GM18867 (cell line): ENCODE results near the gene FAM151B.
"Not testable (repeated sequence)": the region's sequence is repeated elsewhere in the genome, so short reads cannot be mapped to it uniquely, and the experiment has no call there.

ENCODE experiments used
- ATAC-seq: cut with Tn5 transposase; IDR thresholded peaks from one replicate; pipeline ENCODE4 v1.9.1; 2021; ENCODE audit warnings: mild to moderate bottlenecking, moderate library complexity; ENCODE audit not compliant: unreplicated experiment

FAM151B gene

DNA sequence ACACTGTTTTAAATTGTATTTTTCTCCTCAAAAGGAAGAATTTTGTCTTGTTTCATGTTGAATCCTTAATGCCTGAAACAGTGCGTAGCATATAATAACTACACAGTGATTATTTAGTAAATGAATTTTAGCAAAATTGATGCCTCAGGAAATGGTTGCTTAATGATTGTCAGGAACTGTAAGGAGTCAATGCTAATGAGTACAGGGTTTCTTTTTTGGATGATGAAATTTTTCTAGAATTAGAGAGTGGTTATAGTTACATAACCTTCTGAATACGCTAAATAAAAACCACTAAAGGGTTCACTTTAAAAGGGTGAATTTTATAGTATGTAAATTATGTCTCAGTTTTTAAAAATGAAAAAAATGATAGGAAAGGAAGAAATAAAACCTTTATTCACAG, 14.9 kb downstream of the FAM151B start:
- ATAC-seq = no peak

- no peak for ATAC-seq
Observed at GRCh38 chr5:80503641-80504040, 15.7 kb downstream of the FAM151B start.

DNA sequence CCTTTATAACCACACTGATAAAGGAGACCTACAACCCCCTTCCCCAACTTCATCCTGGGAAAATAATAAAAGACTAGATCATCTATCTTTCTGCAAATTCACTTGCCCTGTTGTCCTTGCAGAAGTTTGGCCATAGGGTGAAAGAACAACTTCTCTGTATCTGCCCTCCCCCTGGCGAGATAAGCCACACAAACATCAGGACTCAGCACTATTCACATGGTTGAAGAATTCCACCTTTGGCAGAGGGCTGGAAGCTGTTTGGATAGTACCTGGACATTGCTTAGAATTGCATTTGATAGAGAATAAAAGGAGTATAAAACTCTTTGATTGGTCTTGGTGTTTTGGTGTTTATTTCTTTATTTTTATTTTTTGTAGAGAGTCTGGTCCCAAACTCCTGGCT, 16.9 kb downstream of the FAM151B start:
- ATAC-seq = no peak

DNA sequence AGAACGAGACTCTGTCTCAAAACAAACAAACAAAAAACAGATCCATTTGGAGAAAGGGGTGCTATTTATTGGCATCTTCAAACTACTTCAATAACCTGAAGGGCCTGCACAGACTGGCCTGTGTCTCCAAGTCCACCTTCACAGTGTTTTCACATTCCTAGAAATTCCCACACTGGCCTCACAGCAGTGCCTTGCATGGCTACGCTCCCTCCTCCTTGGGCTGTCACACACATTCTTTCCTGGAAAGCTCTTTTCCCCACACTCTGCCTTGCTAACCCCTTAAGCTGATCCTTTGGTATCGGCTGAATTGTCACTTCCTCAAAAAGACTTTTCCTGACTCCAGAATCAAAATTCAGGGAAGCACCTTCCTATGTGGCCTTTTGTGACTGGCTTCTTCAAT, 19.8 kb downstream of the FAM151B start:
- ATAC-seq = no peak

DNA sequence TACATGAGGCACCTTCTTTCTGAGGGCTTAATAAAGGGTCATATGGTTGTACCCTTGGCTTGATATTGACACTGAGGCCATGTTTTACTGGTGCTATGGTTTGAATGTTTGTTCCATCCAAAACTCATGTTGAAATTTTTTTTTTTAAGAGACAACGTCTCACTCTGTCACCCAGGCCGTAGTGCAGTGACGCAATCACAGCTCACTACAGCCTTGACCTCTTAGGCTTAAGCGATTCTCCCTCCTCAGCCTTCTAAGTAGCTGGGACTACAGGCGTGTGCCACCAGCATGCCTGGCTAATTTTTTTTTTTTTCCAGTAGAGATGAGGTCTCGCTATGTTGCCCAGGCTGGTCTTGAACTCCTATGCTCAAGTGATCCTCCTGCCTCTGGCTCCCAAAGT, 20.9 kb downstream of the FAM151B start:
- no peak for ATAC-seq

DNA sequence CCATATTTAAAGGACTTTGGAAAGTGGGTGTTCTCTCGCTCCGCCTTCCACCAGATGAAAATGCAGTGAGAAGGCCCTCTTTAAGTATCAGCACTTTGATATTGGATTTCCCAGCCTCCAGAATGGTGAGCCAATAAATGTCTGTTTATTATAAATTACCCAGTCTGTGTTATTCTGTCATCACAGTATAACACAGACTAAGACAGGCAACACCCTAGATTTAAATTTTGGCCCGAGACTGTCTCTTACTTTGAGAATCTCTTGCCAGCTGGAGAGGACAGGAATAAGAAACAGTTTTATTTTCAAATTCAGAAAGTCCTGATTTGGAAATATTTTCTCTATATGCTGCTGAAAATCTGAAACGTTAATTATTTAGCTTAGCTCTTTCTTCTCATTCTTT, 21.5 kb downstream of the FAM151B start:
- ATAC-seq = no peak

DNA sequence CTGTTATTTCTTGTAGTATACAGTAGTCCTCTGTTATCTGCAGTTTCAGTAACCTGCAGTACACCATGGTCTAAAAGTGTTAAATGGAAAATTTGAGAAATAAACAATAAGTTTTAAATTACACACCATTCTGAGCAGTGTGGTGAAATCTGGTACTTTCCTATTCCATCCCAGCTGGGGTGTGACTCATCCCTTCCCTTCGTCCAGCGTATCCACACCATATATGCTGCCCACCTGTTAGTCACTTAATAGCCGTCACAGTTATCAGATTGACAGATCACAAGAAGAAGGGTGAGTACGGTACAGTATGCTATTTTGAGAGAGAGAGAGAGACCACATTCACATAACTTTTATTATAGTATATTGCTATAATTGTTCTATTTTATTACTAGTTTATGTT, 28.9 kb downstream of the FAM151B start:
- ATAC-seq = no peak

DNA sequence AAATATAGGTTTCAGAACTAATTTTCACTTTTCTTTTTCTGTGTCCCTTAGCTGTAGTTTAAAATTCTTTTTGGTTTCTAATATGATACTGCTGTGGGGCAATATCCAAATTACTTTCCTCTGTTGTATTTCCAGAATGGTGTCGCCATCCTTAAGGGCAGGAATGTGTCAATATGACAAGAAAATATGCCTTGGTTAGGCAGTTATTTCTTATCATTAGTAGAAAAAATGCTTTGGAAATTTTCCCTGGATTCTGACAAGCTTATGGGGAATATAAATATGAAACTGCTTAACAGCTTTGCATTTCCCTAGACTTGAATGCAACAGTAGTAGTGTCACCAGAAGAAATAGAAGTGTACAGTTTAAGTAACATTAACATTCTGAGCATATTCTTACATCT, 52.8 kb downstream of the FAM151B start:
- no peak for ATAC-seq

- no peak for ATAC-seq
Observed at GRCh38 chr5:80541392-80541791, 53.5 kb downstream of the FAM151B start.

GRCh38 chr5:80554646-80555045, 66.7 kb downstream of the FAM151B start:
- ATAC-seq = no peak

GRCh38 chr5:80555099-80555498, 67.2 kb downstream of the FAM151B start:
- ATAC-seq = no peak

DNA sequence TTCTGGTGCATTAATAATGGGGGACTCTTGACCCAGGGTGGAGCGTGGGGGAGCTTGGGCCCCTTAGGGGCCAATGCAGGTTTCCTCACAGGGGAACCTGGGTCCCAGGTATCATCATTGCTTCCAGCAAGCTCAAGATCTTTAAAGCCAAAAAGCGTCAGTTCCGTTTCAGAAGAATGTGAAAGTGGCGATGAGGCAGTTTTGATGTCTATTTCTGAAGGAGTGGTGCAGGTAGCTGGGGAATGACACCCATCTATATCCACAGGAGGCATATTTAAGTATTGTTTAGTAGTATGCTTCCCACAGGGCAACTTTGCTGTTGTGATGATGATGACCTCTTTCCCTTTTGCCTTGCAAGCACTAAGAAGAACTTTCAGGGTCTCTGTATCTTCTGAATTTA, 71.3 kb downstream of the FAM151B start:
- ATAC-seq = no peak

- no peak for ATAC-seq
Observed at GRCh38 chr5:80565330-80565729, 77.4 kb downstream of the FAM151B start.

- ATAC-seq = no peak
Observed at GRCh38 chr5:80566711-80567259, 78.9 kb downstream of the FAM151B start.

DNA sequence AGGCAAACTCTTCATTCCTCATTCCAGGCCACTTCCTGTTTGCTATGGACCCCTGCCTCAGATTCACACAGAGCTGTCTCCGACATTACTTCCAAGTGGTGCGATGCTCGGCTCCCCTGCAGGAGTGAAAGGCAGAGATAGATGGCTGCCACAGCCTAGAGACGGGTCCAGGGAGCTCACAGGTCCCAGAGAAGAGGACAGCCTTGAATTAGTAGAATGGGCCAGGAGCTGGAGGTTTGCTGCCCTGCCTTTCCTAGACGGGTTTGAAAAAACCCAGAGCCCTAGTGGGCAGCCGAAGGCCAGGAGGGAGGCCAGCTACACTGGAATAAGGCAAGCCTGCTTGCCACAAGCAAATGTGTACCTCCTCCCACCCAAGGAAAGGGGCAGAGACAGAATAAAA, 80.4 kb downstream of the FAM151B start:
- no peak for ATAC-seq

DNA sequence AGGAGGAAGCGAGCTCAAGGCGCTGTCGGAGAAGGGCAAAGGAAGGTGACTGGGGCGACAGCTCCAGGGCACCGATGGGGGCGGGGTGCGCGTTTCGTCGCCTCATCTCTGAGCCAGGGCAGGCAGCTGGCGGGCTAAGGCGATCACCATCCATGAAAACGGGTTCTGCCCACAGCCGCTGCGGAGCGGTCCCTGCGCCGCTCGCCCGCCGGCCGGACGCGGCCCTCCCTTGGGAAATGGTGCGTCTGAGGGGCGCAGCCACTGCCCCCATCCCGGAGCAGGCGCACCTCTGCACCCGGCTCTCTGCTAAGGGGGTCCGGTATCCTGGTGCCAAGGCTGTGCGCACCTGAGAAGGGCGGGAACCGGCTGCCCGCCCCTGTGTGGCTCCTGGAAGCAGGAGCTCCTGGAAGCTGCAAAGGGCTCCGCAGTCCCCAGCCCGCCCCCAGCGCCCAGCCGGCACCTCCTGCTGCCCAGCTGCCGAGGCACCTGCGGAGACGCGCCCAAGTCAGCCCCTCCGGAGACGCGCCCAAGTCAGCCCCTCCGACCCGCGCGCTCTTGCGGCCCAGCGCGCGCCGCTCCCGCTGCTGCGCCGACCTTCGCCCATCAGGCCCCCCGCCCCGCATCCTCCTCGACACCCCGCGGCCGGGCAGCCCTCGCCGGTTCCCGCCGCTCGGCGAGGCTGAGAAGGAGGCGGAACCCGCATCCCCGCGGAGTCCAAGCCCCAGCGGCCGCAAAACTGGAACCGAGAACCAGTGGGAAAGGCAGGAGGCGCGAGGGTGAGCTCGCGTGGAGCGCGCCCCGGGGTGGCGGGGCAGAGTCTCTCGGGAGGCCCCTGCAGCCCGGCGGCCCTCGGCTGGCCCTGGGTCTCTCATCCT, 81.4 kb downstream of the FAM151B start:
- no peak for ATAC-seq

GRCh38 chr5:80569961-80570786, 82.3 kb downstream of the FAM151B start, which contains the start of gene ANKRD34B:
Gene ANKRD34B (minus strand): TSS chr5:80570280. CDS start chr5:80560019, 10,261 bp downstream.
- ATAC-seq = peak; percentile 56

GRCh38 chr5:80573062-80573461, 85.2 kb downstream of the FAM151B start:
- no peak for ATAC-seq

GRCh38 chr5:80576383-80576782, 88.5 kb downstream of the FAM151B start:
- no peak for ATAC-seq

DNA sequence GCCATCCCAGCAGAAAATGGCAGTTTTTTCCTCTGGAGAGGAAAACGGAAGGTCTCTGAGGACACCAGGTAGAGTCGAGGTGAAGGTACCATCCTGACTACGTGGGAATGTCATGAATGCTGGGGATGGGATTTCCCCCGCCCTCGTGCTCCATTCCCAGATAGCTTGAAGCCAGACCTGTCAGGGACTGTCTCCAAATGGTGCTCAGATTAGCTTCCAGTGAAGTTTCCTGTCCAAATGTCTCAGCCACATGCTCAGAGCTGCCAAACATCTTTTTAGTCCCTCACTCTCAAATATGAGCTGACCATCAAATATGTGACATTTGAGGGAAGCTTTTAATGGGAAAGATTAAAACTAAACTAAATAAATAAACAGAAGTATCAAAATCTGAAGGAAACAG, 89.8 kb downstream of the FAM151B start:
- no peak for ATAC-seq

DNA sequence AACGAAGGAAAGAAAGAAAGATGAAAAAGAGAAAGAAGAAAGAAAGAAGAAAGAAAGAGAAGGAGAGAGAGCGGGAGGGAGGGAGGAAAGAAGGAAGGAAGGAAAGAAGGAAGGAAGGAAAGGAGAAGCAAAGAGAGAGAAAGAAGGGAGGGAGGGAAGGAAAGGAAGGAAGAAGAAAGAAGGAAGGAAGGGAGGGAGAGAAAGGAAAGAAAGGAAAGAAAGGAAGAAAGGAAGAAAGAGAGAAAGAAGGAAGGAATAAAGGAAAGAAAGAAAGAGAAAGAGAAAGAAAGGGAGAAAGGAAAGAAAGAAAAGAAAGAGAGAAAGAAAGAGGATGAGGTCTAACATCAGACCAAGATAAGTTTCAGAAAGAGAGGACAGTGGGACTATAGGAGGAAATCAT, 91.2 kb downstream of the FAM151B start:
- no peak for ATAC-seq

DNA sequence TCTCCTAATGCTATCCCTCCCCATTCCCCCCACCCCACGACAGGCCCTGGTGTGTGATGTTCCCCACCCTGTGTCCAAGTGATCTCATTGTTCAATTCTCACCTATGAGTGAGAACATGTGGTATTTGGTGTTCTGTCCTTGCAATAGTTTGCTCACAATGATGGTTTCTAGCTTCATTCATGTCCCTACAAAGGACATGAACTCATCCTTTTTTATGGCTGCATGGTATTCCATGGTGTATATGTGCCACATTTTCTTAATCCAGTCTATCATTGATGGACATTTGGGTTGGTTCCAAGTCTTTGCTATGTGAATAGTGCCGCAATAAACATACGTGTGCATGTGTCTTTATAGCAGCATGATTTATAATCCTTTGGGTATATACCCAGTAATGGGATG, 92.4 kb downstream of the FAM151B start:
- ATAC-seq = not testable (repeated sequence)
